Measurements from ENCODE around the gene L3MBTL3. TPM values are rescaled to one million over a fixed set of nuclear protein-coding genes. Genes with fewer than 3 reads are reported as not detected.

L3MBTL3 gene
- total RNA-seq, 1 experiment from 2014 or later: 4.7 TPM

DNA sequence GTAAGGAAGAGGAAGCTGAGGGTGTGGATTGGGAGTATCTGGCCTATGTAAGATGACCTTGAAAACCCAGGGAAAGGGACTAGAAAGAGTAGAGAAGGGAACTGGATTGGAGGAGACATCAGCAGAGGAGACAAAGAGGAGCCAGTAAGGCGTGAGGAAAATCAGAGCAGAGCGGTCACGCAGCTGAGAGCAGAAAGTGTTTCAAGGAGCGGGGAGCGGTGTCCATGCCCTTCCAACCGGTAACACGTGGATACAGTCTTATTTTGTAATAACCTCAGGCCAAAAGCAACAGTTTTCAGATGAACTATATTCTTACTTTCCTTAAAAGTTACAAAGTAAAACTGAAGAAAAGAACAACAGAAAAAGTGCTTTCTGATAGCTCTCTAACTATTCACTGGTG is 36.3 kb downstream of the L3MBTL3 start:
- H2BK5ac ChIP-seq (ENCODE audit: insufficient read length, low read length): no peak overlapping the region
- H3K79me2 ChIP-seq (ENCODE audit: insufficient read depth, low read length): no peaks in the 10 kb centered on the region
- H3K18ac ChIP-seq (ENCODE audit: insufficient read length, low read depth, low read length): no peak overlapping the region
- H3K9me3 ChIP-seq (ENCODE audit: control insufficient read depth, low read depth, low read length): no peaks in the 10 kb centered on the region
- WGBS (ENCODE audit: extremely low coverage, insufficient read length, low lambda C conversion rate): no CpG with 5 or more reads among the region's 7 CpGs
- no peak overlapping the region for H4K5ac ChIP-seq (ENCODE audit: insufficient read length, low read depth, low read length)
- H4K20me1 ChIP-seq (ENCODE audit: control insufficient read depth, insufficient read depth, insufficient read length): no peaks in the 10 kb centered on the region
- H2BK12ac ChIP-seq (ENCODE audit: insufficient read length, low read depth, low read length): no peak overlapping the region
- TF ChIP-seq, protein P1, sequence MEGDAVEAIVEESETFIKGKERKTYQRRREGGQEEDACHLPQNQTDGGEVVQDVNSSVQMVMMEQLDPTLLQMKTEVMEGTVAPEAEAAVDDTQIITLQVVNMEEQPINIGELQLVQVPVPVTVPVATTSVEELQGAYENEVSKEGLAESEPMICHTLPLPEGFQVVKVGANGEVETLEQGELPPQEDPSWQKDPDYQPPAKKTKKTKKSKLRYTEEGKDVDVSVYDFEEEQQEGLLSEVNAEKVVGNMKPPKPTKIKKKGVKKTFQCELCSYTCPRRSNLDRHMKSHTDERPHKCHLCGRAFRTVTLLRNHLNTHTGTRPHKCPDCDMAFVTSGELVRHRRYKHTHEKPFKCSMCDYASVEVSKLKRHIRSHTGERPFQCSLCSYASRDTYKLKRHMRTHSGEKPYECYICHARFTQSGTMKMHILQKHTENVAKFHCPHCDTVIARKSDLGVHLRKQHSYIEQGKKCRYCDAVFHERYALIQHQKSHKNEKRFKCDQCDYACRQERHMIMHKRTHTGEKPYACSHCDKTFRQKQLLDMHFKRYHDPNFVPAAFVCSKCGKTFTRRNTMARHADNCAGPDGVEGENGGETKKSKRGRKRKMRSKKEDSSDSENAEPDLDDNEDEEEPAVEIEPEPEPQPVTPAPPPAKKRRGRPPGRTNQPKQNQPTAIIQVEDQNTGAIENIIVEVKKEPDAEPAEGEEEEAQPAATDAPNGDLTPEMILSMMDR (conservative IDR thresholded peaks at IDR 0.05): no peak
- H4K91ac ChIP-seq (ENCODE audit: insufficient read length, low read depth, low read length): no peak overlapping the region
- no peak overlapping the region for H3K4ac ChIP-seq (ENCODE audit: low read depth, low read length)
- no peaks in the 10 kb centered on the region for H3K4me1 ChIP-seq (ENCODE audit: insufficient read depth, low read length)
- H3K9me3 Mint-ChIP-seq: no peaks in the 10 kb centered on the region; a peak in 1 of 5 replicates
- H3K56ac ChIP-seq (ENCODE audit: insufficient read length, low read depth, low read length): no peak overlapping the region
- H3K14ac ChIP-seq (ENCODE audit: insufficient read depth, low read length): no peak overlapping the region
- H3K27ac Mint-ChIP-seq: no peak overlapping the region; a peak in 1 of 7 replicates
- no peak overlapping the region for H2BK120ac ChIP-seq (ENCODE audit: low read depth, low read length, poor library complexity, severe bottlenecking)
- no peak overlapping the region for H3K27ac ChIP-seq (ENCODE audit: insufficient read length, low read depth, low read length)
- peaks cover 27 to 49% (median 39%) of the 10 kb centered on the region in 3 experiments for H3K36me3 Mint-ChIP-seq (ENCODE audit: insufficient read depth in 1 of 3, low read depth in 3 of 3)
- no peak overlapping the region for H3K4me2 ChIP-seq (ENCODE audit: insufficient read depth, insufficient read length, low read length)
- H3K4me1 Mint-ChIP-seq: no peaks in the 10 kb centered on the region
- H2AK5ac ChIP-seq (ENCODE audit: insufficient read length, low read length): no peak overlapping the region
- no peak overlapping the region for H3K4me3 Mint-ChIP-seq
- H3K27me3 ChIP-seq (ENCODE audit: insufficient read depth, low read length): no peaks in the 10 kb centered on the region
- no peaks in the 10 kb centered on the region for H3K27me3 Mint-ChIP-seq (ENCODE audit: low read depth)
- H3T11ph ChIP-seq (ENCODE audit: low read length): no peak overlapping the region
- H3K23me2 ChIP-seq (ENCODE audit: insufficient read length, low read depth, low read length, poor library complexity, severe bottlenecking): no peaks in the 10 kb centered on the region
- H2BK20ac ChIP-seq (ENCODE audit: low read depth, low read length, poor library complexity, severe bottlenecking): no peak overlapping the region
- H3K23ac ChIP-seq (ENCODE audit: insufficient read length, low read depth, low read length): no peak overlapping the region
- no peak for DNase-seq
- no peak overlapping the region for H2AFZ ChIP-seq (ENCODE audit: low read length)
- no peak overlapping the region for H4K8ac ChIP-seq (replicated peaks; ENCODE audit: insufficient read length, low read depth, low read length)
- H3K79me1 ChIP-seq (ENCODE audit: insufficient read depth, low read depth, low read length, poor library complexity, severe bottlenecking): no peaks in the 10 kb centered on the region
- no peak overlapping the region for H3K9ac ChIP-seq (ENCODE audit: extremely low read depth, insufficient read length, low read length)
- no peak overlapping the region for H2BK15ac ChIP-seq (ENCODE audit: low read depth, low read length)
